DMS 273 treated with DMSO at 0.1 percent for 48 hours (cell line): ENCODE measurements around the gene MS4A15.
"Not testable (repeated sequence)": the region's sequence is repeated elsewhere in the genome, so short reads cannot be mapped to it uniquely, and the experiment has no call there.

Source experiments
- DNase-seq: peaks from one replicate; lab custom pipeline; 2025; lab: John Stamatoyannopoulos, UW

The MS4A15 gene

GRCh38 chr11:60809249-60809648 is 52.6 kb downstream of the MS4A15 start:
- no peak for DNase-seq

GRCh38 chr11:60809691-60810090 is 53.0 kb downstream of the MS4A15 start:
- no peak for DNase-seq

GRCh38 chr11:60810151-60810550 is 53.5 kb downstream of the MS4A15 start:
- no peak for DNase-seq

- no peak for DNase-seq
Observed at GRCh38 chr11:60810569-60810968, 53.9 kb downstream of the MS4A15 start.

GRCh38 chr11:60813324-60813723 is 56.7 kb downstream of the MS4A15 start:
- no peak for DNase-seq

GRCh38 chr11:60814112-60814511 is 57.4 kb downstream of the MS4A15 start:
- no peak for DNase-seq

GRCh38 chr11:60816590-60817157 is 60.0 kb downstream of the MS4A15 start:
- no peak for DNase-seq

GRCh38 chr11:60818057-60818456 is 61.4 kb downstream of the MS4A15 start:
- DNase-seq, result no peak

GRCh38 chr11:60821827-60822599 is 65.3 kb downstream of the MS4A15 start:
- DNase-seq, result peak; percentile 9

- not testable (repeated sequence) for DNase-seq
Observed at GRCh38 chr11:60823745-60824306, 67.2 kb downstream of the MS4A15 start.

GRCh38 chr11:60825118-60825517 is 68.5 kb downstream of the MS4A15 start:
- no peak for DNase-seq

- no peak for DNase-seq
Observed at GRCh38 chr11:60825790-60826189, 69.1 kb downstream of the MS4A15 start.
